GM21528 (cell line): ENCODE measurements around the gene RRAGA.
A peak's percentile ranks its signal among the peaks of the same experiment; 100 is the strongest.
"Not testable (repeated sequence)": the region's sequence is repeated elsewhere in the genome, so short reads cannot be mapped to it uniquely, and the experiment has no call there.

Source experiments
- ATAC-seq: cut with Tn5 transposase; IDR thresholded peaks from one replicate; pipeline ENCODE4 v1.9.1; 2021; ENCODE audit warnings: mild to moderate bottlenecking, moderate library complexity; ENCODE audit not compliant: unreplicated experiment, low FRiP score

The RRAGA gene, protein sequence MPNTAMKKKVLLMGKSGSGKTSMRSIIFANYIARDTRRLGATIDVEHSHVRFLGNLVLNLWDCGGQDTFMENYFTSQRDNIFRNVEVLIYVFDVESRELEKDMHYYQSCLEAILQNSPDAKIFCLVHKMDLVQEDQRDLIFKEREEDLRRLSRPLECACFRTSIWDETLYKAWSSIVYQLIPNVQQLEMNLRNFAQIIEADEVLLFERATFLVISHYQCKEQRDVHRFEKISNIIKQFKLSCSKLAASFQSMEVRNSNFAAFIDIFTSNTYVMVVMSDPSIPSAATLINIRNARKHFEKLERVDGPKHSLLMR

DNA sequence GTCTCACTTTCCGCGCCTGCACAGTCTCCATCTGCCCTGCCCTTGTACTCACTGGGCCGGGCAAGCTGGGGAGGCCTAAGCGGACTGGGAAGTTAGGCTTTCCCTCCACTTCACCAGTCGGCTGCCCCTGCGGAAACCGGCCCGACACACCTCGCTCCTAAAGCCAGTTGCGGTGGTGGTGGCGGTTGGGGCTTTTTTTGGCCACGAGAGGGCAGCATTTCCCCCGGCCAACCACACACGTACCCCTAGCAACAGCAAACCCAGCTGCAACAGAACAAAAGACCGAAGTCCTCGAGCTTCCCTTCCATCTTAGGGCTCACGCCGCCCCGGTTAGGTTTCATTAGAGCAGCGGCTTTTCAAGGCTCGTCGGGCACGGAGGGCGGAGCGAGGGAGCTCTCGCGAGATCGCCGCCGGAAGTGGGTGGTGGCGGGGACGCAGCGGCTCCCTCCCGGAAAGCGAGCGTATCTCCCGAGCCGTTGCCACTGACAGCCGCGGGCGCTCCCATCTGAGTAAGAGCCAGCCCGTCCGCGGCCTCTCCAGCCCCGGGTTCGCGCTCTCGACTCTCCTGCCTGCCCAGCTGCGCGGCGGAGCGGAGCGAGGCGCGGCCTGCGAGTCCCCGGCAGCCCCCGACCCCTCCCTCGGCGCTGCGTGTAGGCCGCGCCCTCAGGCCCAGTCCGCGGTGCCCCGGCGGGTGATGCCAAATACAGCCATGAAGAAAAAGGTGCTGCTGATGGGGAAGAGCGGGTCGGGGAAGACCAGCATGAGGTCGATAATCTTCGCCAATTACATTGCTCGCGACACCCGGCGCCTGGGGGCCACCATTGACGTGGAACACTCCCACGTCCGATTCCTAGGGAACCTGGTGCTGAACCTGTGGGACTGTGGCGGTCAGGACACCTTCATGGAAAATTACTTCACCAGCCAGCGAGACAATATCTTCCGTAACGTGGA, at the start of gene RRAGA:
Gene RRAGA (plus strand): TSS at position 462 of the 951 bp plus-strand sequence. CDS start 233 bp downstream, at position 695.
- ATAC-seq = peak; percentile 98

DNA sequence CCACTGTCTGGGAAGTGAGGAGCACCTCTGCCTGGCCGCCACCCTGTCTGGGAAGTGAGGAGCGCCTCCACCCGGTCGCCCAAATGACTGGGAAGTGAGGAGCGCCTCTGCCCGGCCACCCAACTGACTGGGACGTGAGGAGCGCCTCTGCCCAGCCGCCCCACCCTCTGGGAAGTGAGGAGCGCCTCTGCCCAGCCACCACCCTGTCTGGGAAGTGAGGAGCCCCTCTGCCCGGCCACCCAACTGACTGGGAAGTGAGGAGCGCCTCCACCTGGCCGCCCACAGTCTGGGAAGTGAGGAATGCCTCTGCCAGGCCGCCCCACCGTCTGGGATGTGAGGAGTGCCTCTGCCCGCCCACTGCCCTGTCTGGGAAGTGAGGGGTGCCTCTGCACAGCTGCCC, 49.1 kb upstream of the RRAGA start:
- ATAC-seq = no peak

DNA sequence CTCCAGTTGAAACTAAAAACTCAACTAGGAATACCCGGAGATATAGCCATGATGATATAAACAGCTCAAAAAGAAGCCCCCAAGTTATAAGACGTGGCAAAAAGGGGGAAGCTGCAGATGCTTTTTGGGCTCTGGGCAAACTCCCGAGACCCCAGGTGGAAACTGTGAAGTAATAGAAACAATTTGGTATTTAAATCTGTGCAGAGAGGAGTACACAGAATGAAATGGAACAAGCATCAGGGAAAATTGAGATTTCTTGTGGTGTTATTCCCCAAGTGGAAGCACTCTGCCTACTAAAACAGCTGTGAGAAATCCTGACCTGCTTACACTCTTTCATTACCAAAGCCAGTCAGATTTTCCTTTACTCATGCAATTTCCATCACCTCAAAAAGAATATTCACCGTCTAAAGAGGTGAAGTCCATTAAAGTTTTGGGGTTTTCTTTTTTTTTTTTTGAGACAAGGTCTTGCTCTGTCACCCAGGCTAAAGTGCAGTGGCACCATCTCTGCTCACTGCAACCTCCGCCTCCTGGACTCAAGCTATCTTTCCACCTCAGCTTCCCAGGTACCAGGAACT, 39.7 kb upstream of the RRAGA start:
- ATAC-seq = no peak

DNA sequence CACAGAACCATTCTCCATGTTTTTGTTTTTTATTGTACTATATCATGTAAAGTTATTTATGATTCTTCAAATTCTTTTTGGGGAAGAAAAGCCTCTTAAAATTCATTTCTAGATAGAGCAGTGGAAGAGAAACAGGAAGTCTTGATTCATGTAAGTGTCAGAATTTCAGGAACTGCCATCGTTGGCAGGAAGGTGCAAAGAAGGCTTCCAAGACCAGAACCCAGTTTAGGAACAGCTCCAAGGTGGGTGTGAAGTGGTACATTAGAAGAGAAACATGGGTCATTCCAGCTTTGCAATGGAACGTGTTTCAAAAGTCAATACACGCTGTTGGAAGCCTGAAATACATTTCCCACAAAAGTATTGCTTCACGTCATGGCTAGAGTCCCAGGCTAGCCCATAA, 31.0 kb upstream of the RRAGA start:
- no peak for ATAC-seq

DNA sequence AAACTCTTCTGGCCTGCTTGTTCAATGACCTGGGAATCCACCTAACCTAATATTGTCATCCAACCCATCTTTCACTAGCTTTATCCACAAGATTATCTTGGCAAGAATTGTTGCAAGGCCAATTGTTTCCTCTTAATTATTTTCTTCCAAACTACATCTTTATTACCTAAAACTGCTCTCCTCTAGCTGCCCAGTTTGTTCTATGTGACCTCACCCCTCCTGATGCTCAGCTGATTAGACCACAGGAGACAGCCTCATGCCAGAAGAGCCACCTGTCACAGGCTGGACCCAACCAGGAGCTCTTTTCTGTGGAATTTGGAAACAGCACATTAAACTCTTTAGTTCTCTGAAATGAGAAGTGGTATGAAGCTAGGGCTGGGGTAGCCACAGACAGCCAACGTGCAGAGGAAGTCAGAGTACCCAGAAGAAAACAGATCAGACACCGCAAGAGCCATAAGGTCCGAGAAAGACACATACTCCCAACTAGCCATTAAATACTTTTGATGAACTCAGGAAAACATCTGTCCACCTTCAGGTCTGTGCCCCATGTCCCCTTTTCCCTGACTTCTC, 28.3 kb upstream of the RRAGA start:
- ATAC-seq = no peak

DNA sequence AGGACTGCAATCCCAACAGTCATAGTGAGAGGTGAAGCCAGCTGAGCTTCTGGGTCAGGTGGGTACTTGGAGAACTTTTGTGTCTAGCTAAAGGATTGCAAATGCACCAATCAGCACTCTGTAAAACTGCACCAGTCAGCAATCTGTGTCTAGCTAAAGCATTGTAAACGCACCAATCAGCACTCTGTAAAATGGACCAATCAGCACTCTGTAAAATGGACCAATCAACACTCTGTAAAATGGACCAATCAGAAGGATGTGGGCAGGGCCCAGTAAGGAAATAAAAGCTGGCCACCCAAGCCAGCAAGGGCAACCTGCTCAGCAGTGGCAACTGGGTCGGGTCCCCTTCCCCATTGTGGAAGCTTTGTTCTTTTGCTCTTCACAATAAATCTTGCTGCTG, 27.6 kb upstream of the RRAGA start:
- ATAC-seq = not testable (repeated sequence)

DNA sequence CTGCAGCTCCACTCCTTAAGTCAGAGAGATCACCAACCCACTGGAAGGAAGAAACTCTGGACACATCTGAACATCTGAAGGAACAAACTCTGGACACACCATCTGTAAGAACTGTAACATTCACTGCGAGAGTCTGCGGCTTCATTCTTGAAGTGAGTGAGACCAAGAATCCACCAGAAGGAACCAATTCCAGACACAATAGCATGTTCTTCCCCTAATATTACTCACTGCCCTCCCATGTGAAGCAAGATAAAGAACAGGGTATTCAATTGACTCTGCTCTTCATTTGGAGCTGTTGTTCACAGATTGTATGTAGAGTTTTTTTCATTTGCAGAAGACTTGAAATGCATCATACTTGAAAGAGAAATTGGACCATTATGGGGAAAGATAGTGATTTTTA, 27.0 kb upstream of the RRAGA start:
- no peak for ATAC-seq

DNA sequence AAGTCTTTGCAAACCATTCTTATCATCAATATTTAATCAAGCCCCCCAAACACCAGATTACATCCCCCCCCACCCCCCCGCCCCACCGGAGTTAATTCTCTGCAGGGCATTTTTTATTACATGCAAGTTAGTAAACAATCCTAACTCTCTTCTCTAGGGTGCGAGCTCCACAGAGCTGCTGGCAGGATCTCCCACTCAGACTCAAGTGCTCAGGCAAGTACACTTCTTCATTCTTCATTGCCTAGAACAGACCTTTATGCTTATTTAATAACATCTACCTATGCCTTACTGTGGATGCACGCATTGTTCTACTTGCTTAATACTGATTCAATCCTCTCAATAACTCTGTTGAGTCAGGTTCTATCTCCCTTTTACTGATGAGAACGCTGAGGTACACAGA, 26.1 kb upstream of the RRAGA start:
- no peak for ATAC-seq

DNA sequence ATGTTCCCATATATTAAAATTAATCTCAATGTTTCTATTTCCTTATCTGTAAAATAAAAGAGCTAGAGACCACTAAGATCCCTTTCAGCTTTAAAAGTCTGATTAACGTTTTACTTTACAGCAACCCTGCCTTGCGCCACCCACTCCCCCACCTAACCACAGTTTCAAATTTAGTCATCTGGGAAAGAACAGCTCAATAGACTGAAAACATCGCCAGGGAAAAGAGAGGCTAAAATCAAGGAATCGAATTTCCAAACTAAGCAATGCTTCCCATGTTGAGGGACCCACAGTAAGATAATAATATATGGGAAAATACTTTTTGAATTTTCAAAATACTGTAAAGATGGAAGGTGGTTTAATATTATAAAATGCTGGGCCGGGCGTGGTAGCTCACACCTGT, 22.9 kb upstream of the RRAGA start:
- ATAC-seq = no peak

DNA sequence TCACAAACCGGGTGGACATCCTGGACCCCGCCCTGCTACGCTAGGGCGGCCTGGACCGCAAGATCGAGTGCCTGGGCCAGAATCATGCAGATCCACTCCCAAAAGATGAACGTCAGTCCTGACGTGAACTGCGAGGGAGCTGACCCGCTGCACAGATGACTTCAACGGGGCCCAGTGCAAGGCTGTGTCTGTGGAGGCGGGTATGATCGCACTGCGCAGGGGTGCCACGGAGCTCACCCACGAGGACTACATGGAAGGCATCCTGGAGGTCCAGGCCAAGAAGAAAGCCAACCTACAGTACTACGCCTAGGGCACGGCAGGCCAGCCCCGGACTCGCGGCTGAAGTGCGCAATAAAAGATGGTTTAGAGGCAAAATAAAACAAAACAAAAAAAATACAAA, 21.4 kb upstream of the RRAGA start:
- ATAC-seq = no peak

DNA sequence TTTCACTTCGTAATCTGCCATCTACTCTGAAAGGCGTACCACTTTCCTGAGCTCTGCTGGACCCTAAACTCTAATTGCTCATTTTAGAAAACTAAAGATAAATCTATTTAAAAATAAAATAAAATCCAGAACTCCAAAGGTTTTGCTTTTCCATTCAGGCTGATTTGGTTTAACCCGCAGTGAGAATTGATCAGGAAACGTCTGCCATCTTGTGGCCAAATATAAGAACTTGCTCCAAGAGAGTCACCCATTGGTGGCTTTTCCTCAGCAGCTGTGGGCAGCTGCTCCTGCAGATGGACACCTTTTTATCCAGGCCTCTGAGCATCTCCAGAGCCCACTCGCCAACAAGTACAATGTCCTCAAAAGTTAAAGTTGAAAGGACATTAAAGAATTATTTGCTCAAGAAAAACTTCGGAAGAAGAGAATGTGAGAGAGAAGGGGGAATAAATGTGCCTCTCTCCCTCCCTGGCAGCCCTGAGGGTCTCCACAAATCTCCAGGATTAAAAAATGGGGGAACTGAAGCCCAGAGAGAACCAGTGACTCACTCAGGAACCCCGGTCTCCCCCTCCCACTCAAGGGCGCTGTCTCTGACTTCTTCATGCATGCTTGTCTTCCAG, 20.3 kb upstream of the RRAGA start:
- peak; percentile 74 for ATAC-seq

DNA sequence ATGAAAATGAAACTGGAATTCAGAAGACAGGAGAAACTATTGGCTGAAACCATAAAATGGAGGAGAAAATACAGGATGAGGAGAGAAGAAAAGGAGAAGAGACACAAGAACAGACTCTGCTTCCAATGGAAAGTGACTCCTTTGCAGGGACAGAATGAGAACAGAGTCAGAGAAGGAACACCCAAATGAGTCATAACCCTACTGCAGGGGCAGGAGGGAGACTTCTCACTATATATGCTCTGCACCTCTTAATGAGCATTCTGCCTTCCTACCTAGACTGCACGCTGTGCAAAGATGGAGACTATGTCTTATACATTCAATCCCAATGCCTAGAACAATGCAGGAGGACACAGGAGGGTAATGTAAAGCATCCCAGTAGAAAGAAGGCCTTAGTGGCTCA, 18.3 kb upstream of the RRAGA start:
- no peak for ATAC-seq

DNA sequence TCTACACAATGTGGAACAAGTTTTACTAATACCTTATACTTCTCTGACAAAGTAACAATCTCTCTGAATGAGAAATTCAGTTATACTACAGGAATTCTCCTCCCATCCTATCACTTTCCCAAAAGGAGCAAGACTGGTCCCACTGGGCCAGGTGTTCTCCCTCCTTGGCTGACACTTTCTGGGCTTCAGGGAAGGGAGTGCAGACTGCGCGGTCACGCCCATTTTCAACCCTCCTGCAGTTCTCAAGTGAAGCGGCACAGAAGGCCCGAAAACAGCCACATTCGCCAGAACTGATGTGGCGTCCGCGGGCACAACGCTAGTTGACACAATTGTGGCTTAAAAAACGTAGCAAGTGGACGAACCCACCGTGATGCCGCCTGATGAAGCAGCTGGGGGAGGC, 16.8 kb upstream of the RRAGA start:
- no peak for ATAC-seq

DNA sequence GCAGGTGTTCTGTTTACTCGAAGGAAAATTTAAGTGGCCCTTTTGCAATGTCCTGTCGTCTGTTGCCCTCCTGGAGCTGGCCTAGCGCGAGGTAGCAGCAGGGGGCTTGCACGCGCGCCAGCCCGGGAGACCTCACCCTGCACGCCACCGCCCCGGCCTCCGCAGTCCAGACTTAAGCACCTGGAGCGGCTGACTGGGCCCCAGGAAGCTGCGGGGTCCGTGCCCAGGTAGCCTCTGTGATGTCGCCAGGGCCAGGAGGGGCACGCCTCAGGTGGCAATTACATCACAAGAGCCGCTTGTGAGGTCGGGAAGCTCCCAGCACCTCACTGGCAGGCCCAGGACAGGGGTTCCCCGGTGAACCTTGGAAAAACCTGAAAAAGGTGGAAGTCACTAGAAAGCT, 16.2 kb upstream of the RRAGA start, which contains the start of gene SAXO1:
Gene SAXO1 (minus strand): TSS at position 195 of the 400 bp plus-strand sequence. CDS start 301 bp downstream, outside the sequence.
- no peak for ATAC-seq

DNA sequence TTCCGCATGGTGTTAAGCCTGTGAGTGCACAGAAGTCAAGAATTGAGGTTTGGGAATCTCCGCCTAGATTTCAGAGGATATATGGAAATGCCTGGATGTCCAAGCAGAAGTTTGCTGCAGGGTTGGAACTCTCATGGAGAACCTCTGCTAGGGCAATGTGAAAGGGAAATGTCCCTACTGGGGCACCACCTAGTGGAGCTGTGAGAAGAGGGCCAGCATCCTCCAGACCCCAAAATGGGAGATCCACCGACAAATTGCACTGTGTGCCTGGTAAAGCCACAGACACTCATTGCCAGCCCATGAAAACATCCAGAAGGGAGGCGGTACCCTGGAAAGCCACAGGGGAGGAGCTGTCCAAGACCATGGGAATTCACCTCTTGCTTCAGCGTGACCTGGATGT, 12.6 kb upstream of the RRAGA start:
- no peak for ATAC-seq

DNA sequence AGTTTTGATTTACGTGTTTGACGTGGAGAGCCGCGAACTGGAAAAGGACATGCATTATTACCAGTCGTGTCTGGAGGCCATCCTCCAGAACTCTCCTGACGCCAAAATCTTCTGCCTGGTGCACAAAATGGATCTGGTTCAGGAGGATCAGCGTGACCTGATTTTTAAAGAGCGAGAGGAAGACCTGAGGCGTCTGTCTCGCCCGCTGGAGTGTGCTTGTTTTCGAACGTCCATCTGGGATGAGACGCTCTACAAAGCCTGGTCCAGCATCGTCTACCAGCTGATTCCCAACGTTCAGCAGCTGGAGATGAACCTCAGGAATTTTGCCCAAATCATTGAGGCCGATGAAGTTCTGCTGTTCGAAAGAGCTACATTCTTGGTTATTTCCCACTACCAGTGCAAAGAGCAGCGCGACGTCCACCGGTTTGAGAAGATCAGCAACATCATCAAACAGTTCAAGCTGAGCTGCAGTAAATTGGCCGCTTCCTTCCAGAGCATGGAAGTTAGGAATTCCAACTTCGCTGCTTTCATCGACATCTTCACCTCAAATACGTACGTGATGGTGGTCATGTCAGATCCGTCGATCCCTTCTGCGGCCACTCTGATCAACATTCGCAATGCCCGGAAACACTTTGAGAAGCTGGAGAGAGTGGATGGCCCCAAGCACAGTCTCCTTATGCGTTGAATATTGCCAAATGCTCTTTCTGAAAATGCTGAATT, 850 bp downstream of the RRAGA start:
- ATAC-seq = no peak

DNA sequence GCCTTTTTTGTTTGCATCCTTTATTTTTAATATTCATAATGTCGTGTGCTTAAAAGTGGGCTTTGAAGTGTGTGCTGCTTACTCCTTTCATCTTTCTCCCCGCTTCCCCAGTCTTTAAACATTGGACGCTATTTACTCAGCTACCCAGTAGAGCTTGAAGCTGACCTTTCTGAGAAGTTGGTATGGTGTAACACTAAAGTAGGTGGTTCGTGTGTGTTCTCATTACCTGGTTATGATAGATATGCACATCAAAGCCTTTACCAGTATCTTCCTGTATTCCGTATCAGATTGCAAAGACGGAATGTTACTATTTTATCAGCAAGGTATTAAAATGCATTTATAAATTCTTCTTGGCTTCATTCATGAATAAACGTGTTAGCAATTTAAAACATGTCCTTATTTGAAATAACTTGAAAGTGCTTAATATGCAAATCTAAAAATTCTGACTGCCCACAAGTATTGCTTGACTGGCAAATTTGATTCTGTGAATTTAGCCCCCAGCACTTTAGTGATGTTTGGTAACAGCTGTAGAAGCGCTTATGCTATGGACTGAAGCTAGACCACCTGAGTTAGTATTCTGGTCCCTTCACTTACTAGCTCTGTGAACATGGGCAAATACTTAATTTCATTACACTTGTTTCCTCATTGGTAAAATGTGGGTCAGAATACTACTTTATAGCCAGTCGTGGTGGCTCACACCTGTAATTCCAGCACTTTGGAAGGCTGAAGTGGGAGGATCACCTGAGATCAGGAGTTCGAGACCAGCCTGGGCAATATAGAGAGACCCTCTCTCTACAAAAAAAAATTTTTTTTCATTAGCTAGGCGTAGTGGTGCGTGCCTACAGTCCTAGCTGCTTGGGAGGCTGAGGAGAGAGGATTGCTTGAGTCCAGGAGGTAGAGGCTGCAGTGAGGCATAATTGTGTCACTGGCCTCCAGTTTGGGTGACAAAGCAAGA, 1.7 kb downstream of the RRAGA start:
- ATAC-seq = no peak

DNA sequence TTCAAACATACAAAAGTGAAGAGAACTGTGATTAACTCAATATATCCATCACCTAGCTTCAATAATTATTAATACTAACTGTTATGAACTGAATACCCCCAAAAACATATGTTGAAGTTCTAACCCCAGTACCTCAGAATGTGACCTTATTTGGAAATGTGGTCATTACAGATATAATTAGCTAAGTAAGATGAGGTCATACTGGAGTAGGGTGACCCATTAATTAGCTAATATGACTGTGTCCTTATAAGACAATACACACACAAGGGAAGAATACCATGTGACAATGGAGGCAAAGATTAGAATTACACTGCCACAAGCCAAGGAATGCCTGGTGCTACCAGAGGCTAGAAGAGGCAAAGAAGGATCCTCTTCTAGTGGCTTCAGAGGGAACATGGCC, 7.8 kb downstream of the RRAGA start:
- ATAC-seq = no peak

DNA sequence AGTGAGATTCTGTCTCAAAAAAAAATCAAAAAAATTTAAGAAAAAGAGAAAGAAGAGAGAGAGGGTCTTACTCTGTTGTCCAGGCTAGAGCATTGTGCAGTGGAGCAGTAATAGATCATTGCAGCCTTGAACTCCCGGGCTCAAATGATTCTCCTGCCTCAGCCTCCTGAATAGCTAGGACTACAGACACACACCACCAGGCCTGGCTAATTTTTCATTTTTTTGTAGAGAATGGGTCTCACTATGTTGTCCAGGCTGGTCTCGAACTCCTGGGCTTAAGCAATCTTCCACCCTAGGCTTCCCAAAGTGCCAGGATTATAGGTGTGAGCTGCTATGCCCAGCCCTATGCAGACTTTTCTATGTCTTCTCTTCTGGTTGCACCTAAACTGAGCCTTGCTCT, 25.0 kb downstream of the RRAGA start:
- no peak for ATAC-seq
